Endothelial cell of umbilical vein (primary cell): ENCODE measurements around the gene LDLRAD4.

ENCODE experiments used
- CTCF ChIP-seq, 2 donors: IDR thresholded peaks; 1 replicate in 1 of 2; 2 replicates in 1 of 2; pipeline ENCODE4 v1.5.1; 2011; ENCODE audit warnings: low read length in 2 of 2, mild to moderate bottlenecking in 2 of 2, moderate library complexity in 2 of 2, control low read depth in 1 of 2, inconsistent platforms in 1 of 2, low read depth in 1 of 2; ENCODE audit not compliant: insufficient read depth in 1 of 2; ENCODE audit errors: extremely low read depth in 1 of 2
- EZH2 ChIP-seq: IDR thresholded peaks from 2 replicates; pipeline ENCODE4 v1.6.1; 2012; ENCODE audit warnings: borderline replicate concordance, low read depth, mild to moderate bottlenecking, moderate library complexity, low read length, inconsistent platforms; ENCODE audit not compliant: severe bottlenecking

- no peak for TF ChIP-seq CTCF (IDR thresholded peaks at IDR 0.05; ENCODE audit: extremely low read depth in 1 of 2, insufficient read depth in 1 of 2, low read depth in 1 of 2, low read length in 2 of 2)
- no peak for TF ChIP-seq EZH2
These were observed 177.0 kb downstream of the LDLRAD4 start for GRCh38 chr18:13395577-13395976.
